GM18519 (cell line): ENCODE results near the gene TESMIN.

Experiments
- ATAC-seq: cut with Tn5 transposase; IDR thresholded peaks from one replicate; pipeline ENCODE4 v1.9.1; 2021; ENCODE audit warnings: mild to moderate bottlenecking, moderate library complexity; ENCODE audit not compliant: unreplicated experiment, low FRiP score

Gene TESMIN

DNA sequence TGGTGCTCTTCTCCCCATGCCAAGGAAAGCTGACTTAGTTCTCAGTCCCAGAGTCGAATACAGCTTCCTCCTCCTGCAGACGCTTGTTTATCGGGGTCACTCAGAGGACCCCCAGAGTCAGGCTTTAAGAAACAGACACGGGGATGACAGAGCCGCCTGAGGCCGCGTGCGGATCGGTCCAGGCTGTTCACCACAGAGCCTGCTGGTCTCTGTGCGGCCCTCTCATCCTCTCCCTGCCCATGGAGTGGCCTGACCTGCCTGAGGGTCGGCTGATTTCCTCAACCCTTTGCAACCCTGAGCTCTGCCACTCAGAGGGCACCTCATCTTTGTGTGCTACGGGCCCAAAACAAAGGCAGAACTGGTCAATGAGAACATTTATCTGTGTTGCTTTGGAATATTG, 64.8 kb downstream of the TESMIN start:
- no peak for ATAC-seq

DNA sequence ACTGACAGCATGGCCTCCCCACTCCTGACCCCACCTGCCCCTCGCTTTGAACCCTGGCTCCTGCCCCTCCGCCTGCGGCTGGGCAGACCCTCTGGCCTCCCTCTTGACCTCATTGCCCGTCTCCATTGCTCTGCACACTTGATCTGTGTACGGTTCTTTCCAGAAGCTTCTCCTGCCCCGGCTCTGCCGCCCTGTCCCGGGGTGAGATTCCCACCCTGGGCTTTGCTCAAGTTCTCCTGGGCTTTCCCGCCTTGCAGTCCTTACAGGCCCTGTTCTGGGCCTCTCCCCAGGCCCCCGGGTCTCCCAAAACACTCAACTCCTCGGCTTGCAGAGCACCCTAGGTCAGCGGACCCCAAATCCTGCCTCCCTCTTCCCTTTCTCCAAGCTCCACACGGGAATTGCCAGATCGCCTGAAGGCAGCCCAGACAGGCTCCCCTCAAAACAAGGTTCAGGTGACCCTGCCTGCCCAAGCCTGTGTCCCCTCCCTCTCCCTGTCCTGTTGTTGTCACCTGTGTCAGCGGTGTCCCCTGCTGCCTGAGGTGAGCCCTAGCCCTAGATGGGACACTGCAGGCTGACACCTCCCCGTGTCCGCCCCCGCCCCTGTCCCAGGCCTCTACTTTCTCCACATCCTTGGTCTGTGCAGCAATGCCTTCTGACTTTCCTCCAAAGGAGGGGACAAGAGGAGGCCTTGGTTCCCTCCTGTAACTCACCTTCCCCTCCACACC, 65.5 kb downstream of the TESMIN start:
- no peak for ATAC-seq

DNA sequence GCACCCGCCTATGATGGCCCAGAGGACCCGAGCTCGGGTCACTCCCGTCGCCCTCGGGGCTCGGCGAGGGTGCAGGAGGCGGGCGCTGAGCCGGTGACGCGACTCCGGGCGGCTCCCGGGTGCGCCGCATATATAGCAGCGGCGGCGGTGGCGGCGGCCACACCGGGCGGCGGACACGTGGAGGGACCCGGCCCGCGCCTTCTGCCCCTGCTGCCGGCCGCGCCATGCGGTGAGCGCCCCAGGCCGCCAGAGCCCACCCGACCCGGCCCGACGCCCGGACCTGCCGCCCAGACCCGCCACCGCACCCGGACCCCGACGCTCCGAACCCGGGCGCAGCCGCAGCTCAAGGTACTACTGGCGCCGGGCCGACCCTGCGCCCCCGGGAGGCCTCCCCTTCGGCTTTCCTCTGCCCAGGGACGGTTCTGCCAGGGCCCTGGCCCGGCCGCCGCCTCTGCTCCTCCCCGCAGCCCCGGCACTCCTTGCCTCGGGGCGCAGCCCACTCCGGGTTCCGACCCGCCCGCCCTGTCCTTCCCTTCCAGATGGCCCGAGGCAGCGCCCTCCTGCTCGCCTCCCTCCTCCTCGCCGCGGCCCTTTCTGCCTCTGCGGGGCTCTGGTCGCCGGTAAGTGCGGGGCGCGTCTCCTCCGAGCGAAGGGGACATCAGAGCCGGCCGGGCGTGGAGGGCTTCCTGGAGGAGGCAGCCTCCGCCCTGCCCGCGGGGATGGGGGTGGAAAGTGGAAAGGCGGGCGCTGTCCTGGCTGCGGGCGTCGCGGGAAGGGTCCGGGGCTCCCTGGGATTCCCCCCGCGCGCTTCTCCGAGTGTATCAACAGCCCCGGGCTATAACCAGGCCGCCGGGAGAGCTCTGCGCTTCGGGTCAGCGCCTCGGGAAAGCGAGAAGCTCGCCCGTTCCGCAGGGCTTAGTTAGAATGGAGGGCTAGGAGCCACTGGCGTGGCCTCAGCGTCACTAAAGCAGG, 66.6 kb downstream of the TESMIN start, which contains the start of gene GAL:
Gene GAL, plus strand, starts transcription at position 160 of the 972 bp plus-strand sequence. Its CDS starts 380 bp downstream, at position 540.
- ATAC-seq: no peak

DNA sequence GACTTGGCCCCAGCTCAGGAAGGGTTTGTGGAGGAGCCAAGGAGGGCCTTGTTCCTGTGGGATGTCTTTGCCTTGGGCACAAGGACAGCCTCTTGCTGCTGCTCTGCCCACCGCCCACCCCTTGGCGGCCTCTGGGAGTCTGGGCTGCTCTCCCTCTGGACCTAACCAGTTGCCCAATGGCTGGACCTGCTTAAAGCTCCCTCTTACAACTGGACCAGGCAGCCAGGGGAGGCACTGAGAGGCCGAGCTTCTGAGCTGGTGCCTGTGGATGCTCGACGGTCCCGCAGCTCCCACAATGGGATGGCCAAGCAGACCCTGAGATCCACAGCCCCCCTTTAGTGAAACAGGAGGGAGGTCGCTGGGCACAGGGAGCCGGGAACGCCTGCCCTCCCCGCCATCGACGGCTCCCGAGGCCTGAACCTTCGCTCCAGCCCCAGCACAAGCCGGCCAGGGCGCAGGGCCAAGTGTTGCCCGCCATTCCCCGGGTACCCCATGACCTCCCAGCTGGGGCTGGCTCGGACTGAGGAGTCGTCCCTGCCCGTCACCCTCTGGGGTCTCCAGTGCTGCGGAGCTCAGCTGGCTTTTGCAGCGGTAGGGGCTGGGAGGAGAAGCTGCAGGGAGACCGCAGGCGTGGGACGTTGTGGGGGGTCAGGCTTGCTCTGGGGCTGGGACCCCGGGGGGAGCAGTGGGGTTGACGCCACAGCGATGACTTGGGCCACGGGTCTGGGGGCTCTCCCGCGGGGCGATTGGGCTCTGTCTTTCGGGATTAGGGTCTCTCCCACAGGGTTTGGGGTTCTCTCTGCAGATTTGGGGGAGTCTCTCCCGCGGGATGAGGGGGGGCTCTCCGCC, 67.6 kb downstream of the TESMIN start:
- no peak for ATAC-seq

DNA sequence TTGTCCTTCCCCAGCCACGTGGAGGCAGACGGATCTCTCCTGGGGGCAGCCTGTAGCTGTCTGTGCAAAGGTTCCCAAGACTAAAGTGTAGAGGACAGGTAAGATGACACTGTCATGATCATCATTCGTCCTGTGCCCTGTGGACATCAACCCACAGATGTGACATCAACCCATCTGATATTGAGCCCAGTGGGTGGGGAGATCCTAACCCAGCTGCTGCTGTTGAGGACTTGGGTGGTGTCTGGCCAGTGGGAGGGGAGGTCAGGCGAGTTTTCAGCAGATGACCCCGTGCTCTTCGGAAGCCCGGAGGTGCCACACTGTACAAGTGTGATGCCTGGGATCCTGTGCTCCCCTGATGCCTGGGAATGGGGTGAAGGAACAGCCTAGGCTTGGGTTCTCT, 68.2 kb downstream of the TESMIN start:
- ATAC-seq: no peak

DNA sequence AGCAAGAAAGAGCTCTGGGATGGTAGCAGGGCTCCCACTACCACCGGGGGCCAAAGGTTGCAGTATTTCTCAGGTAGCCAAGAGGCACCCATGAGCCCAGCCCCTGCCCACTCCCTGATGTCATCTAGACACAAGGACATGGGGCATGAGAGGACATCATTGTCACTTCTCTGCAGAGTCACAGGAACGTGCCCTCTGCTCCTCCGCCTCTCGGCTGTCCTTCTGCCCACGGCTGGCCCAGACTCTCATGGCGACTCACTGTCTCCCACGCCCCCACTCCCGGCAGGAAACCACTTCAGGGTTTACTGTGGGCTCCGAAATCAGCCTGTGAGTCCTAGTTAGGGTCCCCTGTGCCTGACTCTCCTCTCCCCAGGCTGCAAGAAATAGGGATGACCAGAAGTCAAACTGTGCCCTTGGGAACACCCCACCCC, 68.8 kb downstream of the TESMIN start:
- ATAC-seq: no peak

DNA sequence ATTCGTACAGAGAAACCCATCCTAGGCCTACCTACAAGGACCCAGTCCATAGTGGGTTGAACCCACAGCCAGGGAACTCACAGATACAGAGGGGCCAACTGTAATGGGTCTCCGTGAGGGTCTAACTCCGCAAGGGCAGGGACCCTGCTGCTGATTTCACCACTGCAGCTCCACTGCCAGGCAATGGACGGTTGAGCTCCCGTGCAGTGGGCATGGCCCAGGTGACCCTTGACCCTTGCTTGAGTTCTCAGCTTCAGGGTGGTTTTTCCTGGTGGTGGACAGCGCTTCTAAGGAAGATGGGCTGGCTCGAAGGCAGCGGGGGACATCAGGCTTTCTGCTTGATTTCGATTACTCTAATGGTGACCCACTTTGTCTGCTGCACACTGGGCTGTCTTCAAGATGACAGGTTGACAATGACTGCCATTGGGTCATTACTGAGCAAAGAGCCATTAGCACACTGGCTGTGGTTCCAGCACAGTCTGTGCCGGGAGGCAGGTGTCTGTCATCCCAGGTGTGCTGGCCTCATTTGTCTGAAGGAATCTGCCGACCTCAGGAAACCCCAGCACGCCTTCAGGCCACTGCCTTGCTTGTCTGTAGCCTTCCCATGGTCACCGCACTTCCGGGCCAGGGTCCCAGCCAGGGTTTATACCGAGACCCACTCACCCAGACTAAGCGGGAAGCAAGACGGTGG, 70.6 kb downstream of the TESMIN start:
- ATAC-seq: no peak

DNA sequence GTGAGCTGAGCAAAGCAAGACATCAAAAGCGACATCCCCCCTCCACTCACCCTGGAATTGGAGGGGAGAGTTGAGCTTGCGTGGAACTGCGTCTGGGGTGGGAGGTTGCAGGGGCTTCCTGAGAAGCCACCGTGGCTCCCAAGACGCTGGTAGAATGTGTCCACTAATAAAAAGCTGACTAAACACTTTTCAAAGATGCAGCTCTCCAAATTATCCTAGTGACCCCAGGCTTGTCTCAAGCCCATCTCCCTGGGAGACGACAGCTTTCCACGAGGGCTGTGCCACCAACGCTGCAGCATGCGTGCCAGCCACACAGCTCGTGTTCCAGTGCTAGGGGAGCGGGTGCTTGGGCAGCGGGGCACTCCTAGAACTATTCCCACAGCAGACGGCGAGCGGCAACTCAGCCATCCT, 73.3 kb downstream of the TESMIN start:
- no peak for ATAC-seq

DNA sequence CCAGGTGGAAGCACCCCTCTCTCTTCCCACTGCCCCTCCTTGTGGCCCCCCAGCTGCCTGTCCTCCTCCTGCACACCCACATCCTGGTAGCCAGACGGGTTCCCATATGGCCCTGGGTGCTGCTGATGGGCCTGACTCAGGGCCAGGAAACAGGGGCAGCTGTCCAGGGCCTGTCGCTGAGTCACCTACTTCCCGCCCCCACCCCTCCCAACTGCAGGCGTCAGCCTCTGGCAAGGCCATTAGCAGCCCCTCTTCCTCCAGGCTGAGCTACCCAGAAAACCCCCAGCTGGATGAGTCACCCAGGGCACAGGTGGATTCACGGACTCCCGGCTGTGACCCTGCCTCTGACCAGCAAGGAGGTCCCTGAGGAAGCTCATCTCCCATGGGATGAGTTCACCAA, 73.9 kb downstream of the TESMIN start:
- no peak for ATAC-seq

DNA sequence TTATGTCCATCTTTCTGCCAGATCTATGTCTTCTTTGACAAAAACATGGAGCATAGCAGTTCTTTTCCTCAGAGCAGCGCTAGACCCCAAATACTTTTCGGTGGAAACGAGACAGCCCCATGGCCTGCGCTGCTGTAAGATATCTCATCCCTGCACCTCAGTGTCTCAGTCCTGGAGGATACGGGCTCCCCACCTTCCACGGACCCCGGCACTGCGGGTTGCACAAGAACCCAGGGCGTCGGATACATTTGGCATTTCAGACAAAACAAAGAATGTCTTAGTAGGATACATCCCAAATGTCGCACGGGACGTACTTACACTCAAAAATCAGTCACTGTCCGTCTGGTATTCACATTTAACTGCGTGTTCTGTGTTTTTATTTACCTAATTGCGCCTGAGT, 76.9 kb downstream of the TESMIN start:
- no peak for ATAC-seq

DNA sequence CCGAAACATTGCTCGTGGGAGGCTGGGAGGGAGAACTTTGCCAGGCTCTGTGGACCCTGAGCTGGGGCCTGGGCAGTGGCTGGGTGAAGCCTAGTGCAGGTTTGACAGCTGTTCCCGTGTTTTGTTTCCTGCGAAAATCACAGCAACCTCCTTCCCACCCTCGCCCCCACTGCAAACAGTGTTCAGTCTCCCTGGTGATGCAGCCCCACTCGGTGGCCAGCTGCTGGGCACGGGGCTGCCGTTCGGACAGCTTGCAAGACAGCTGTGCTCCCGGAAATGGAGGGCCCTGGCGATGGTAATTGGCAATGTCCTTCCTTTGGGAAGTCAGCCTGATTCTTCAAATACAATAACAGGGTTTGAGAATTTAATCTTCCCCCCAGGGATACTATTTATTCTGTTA, 77.3 kb downstream of the TESMIN start:
- no peak for ATAC-seq

DNA sequence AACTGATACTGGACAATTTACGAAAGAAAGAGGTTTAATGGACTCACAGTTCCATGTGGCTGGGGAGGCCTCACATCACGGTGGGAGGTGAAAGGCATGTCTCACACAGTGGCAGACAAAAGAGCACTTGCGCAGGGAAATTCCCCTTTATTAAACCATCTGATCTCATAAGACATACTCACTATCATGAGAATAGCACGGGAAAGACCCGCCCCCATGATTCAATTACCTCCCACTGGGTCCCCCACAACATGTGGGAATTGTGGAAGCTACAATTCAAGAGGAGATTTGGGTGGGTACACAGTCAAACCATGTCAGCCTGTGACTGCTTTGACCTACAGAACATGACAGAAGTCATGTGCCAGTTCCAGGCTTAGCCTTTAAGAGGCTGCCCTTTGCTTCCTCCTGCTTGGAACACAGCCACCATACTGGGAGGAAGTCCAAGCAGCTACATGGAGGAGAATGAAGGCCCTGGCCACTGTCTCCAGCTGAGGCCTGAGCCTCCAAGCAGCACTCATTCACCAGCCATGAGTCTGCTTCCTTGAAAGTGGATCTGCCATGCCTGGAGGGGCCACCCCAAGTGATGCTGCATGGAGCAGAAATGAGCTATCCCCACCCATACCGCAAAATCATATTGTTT, 77.9 kb downstream of the TESMIN start:
- no peak for ATAC-seq

DNA sequence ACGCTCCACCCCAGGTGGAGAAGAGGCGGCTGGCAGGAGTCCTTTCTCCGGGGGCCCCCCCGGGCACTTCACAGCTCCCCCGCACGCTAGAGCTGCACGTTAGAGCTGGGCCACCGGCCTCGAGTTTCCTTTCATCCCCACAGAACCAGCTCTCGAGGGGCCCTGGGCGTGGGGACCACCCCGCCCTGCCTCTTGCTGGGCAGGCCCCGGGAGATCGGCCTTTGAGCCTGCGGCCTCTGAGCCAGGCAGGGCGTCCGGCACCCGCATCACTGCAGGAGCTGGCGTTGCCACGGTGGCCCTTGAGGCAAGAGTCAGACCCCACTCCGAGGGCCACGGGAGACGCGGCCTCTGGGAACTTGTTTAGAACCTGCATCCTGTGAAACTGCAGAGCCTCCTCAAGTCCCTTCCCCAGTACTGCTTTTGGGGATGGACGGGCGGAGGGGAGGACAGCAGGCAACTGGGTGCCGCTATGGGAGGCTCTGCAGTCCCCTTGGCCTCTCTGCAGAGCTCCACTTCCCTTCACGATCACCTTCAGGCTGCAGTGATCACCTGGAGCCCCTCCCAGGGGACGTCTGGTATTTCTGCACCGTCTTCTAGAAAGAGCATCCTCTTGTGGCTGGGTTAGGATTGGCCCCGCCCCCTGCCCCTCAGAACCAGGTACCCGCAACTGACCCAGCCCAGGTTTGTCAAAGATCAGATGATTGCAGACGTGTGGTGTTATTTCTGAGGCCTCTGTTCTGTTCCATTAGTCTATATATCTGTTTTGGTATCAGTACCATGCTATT, 80.9 kb downstream of the TESMIN start:
- no peak for ATAC-seq

DNA sequence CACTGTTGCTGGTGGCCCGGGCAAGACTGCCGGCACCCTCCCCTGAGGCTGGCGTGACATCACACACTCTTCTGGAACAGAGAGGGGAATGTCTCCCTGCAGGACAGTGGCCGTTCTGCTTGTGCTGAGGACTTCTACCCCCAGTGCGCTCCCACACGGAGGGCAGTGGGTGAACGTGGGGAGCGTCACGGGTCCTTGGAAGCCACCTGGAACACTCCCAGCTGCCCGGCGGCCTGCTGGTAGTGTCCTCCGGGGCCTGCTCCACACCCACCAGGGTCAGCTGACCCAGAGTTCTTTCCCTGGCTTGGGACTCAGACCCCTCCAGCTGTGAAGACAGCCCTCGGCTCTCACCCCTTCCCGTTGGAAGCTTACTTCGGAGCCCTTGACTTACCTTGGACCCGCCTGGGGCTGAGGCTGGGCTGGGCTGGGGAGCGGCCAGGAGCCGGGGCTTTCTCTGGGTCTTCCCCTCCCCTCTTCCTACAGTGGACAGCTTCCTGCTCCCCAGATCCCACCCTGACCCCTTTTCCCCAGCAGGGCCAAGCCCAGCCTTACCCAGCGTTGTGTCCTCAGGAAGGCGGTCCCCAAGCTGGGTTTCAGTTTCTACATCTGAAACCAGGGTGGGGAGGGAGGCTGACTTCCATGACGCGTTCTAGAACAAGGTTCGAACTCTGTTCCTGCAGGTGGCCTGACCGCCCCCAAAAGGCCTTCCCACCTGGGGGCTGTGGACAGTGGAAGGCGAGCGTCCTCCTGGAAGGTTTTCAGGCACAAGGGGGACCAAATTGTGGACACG, 81.8 kb downstream of the TESMIN start:
- ATAC-seq: no peak

DNA sequence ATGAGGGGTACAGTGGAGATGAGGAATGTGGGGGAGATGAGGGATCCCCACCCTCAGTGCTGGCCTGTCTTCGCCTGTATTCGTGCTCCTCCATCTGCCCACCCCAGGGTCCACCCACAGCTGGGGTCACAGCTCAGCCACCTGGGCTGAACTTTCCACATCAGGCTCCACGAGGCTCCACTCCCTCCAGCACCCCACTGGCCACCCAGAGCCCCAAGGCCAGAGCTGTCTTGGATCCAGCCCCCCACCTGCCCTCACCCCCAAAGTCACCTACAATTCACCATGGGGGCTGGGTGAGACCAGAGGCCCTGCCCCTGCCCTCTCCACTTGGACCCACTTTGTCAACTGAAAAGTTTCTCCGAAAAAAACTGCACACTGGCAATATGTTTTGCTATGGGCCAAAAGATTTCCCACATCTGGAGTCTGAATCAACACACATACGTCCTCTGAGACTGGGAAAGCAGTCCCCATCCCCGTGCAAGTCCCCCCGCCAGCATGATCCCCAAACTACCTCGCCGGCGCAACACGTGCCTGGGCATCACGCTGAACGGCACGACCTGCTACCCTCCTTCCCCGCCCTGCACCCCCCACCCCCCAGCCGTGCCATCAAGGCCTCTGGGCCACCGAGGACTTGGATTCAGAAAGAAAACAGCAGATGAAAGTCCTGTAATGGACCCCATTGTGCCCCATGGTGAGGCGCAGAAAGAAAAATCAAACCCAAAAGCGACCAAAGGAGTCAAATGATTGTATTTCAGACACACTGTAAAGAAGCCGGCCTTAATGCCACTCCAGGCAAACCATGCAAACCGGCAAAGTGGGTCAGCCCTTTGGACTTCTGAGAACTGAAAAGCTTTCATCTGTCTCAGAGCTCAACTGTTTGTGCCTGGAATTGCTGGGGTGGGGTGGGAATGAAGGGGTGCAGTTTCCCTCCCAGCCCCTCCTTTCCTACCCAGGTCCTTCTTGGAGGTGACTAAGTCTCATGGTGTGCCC, 83.5 kb downstream of the TESMIN start:
- no peak for ATAC-seq

DNA sequence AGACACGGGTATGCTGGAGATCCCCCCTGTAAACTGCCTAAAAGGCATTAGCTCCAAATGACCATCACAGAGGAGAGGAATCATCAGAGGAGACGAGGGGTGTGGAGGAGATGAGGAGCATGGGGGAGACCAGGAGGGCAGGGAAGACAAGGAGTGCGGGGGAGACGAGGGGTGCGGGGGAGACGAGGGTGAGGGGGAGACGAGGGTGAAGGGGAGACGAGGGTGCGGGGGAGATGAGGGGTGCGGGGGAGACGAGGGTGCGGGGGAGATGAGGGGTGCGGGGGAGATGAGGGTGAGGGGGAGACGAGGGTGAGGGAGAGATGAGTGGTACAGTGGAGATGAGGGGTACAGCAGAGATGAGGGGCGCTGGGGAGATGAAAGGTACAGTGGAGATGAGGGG, 84.5 kb downstream of the TESMIN start:
- no peak for ATAC-seq

DNA sequence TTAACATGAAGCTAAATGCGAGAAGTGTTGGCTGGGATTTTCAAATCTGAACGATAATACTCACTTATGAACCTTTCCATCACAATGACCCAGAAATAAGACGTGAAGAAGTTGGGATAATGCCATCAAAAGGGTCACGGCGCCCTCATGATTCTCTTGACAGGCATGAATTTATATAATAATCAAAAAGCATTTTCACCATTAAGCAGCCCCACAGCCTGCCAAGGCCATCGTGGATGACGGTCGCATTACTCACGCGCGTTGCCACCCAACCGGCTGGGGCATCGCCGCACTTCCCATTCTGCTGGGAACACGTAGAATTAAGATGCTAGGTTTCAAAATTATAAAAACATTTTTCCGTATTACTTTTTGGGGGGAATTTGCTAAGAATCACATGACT, 85.9 kb downstream of the TESMIN start:
- ATAC-seq: no peak
